ENCODE results near the gene GPC3.

GPC3 gene

GRCh38 chrX:133580625-133581024, 404.8 kb downstream of the GPC3 start:
- H3K4me1 ChIP-seq (ENCODE audit: control insufficient read depth, insufficient read depth, low read length) = no peaks in the 10 kb centered on the region
- ChIA-PET CTCF (interaction anchor here (0.6 kb wide), 1 partner anchor 42 kb away, joined by 3 read pairs; no protein-coding TSS in a partner anchor), POLR2A (no interaction called here)
- H3K4me3 ChIP-seq (ENCODE audit: low read depth, low read length) = no peak overlapping the region
- H3K27ac ChIP-seq (ENCODE audit: extremely low read depth, low read depth, low read length) = no peak overlapping the region
- no peaks in the 10 kb centered on the region for H3K36me3 ChIP-seq (ENCODE audit: control insufficient read depth in 2 of 2, insufficient read depth in 1 of 2, low read length in 2 of 2)
- TF ChIP-seq KLF17 (tag by site-specific recombination; IDR thresholded peaks at IDR 0.05) (no peak), SCRT2 (tag by site-specific recombination; IDR thresholded peaks at IDR 0.05) (no peak), ZBTB44 (tag by site-specific recombination; IDR thresholded peaks at IDR 0.05) (no peak), ZBTB7A (tag by site-specific recombination; IDR thresholded peaks at IDR 0.05; ENCODE audit: low read depth) (no peak), ZFP37 (tag by site-specific recombination; IDR thresholded peaks at IDR 0.05) (no peak), ZNF548 (tag by site-specific recombination; IDR thresholded peaks at IDR 0.05) (no peak), SP7 (tag by site-specific recombination; IDR thresholded peaks at IDR 0.05) (no peak), ZNF23 (tag by site-specific recombination; IDR thresholded peaks at IDR 0.05; ENCODE audit: borderline replicate concordance) (no peak), ZNF514 (tag by site-specific recombination; IDR thresholded peaks at IDR 0.05) (no peak), EGR2 (tag by site-specific recombination; IDR thresholded peaks at IDR 0.05; ENCODE audit: low read depth) (0 out of 2 replicates have a peak, but pooled peaks have one; percentile 15), SCRT1 (tag by site-specific recombination; IDR thresholded peaks at IDR 0.05; ENCODE audit: borderline replicate concordance) (no peak), ZNF664 (tag by site-specific recombination; IDR thresholded peaks at IDR 0.05) (no peak), ZNF830 (tag by site-specific recombination; IDR thresholded peaks at IDR 0.05; ENCODE audit: low read depth) (no peak), ZNF558 (tag by site-specific recombination; IDR thresholded peaks at IDR 0.05) (no peak), ZFHX2 (tag by site-specific recombination; conservative IDR thresholded peaks at IDR 0.05) (peak; percentile 37), ZNF544 (tag by site-specific recombination; IDR thresholded peaks at IDR 0.05) (no peak), ZNF350 (tag by site-specific recombination; IDR thresholded peaks at IDR 0.05) (no peak)
- H3K9me3 ChIP-seq (ENCODE audit: control insufficient read depth, insufficient read depth, low read depth, low read length) = no peaks in the 10 kb centered on the region

- Histone ChIP-seq H3K4me3 (ENCODE audit: low read depth, low read length) (no peak overlapping the region), H3K36me3 (ENCODE audit: control insufficient read depth in 2 of 2, insufficient read depth in 1 of 2, low read length in 2 of 2) (no peaks in the 10 kb centered on the region), H3K4me1 (ENCODE audit: control insufficient read depth, insufficient read depth, low read length) (no peaks in the 10 kb centered on the region), H3K9me3 (ENCODE audit: control insufficient read depth, insufficient read depth, low read depth, low read length) (no peaks in the 10 kb centered on the region), H3K27ac (ENCODE audit: extremely low read depth, low read depth, low read length) (no peak overlapping the region)
- ChIA-PET CTCF (no interaction called here), POLR2A (no interaction called here)
- TF ChIP-seq ZNF37A (tag by site-specific recombination; IDR thresholded peaks at IDR 0.05) = no peak
- TF ChIP-seq EGR2 (tag by site-specific recombination; IDR thresholded peaks at IDR 0.05; ENCODE audit: low read depth) = 0 out of 2 replicates have a peak, but pooled peaks have one; percentile 28
- TF ChIP-seq ZFHX2 (tag by site-specific recombination; conservative IDR thresholded peaks at IDR 0.05) = 0 out of 2 replicates have a peak, but pooled peaks have one; percentile 14
- TF ChIP-seq, protein P1, sequence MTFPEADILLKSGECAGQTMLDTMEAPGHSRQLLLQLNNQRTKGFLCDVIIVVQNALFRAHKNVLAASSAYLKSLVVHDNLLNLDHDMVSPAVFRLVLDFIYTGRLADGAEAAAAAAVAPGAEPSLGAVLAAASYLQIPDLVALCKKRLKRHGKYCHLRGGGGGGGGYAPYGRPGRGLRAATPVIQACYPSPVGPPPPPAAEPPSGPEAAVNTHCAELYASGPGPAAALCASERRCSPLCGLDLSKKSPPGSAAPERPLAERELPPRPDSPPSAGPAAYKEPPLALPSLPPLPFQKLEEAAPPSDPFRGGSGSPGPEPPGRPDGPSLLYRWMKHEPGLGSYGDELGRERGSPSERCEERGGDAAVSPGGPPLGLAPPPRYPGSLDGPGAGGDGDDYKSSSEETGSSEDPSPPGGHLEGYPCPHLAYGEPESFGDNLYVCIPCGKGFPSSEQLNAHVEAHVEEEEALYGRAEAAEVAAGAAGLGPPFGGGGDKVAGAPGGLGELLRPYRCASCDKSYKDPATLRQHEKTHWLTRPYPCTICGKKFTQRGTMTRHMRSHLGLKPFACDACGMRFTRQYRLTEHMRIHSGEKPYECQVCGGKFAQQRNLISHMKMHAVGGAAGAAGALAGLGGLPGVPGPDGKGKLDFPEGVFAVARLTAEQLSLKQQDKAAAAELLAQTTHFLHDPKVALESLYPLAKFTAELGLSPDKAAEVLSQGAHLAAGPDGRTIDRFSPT (tag by site-specific recombination; IDR thresholded peaks at IDR 0.05) = no peak
These were observed 405.8 kb downstream of the GPC3 start for GRCh38 chrX:133579631-133580030.

Data from HEK293 (cell line).